Breast epithelium (tissue), 4 donors: ENCODE measurements around the gene PLCXD3. TPM values are rescaled to one million over a fixed set of nuclear protein-coding genes. Genes with fewer than 3 reads are reported as not detected.

Source experiments
- DNase-seq, 2 donors: peaks; one replicate each; pipeline ENCODE4 v3.0.0-alpha.2; 2019; ENCODE audit warnings: low spot score in 2 of 2
- H3K27ac ChIP-seq, 2 donors: fragments of 200-600 bp; sonication (generic) in 1 of 2; one replicate each; pipeline ENCODE4 v1.5.1; 2016 to 2019; ENCODE audit warnings: mild to moderate bottlenecking in 1 of 2
- H3K27me3 ChIP-seq, 2 donors: fragments of 200-600 bp; sonication (generic) in 1 of 2; one replicate each; pipeline versions ENCODE4 v1.5.1 to v1.6.0; 2017 to 2019; ENCODE audit warnings: control low read depth in 1 of 2, mild to moderate bottlenecking in 1 of 2
- H3K36me3 ChIP-seq: fragments of 200-600 bp; one replicate; pipeline ENCODE4 v1.5.1; 2019
- H3K4me1 ChIP-seq, 2 donors: fragments of 200-600 bp; sonication (generic); one replicate each; pipeline ENCODE4 v1.5.1; 2016 to 2019; ENCODE audit warnings: control low read depth in 1 of 2
- H3K4me3 ChIP-seq, 3 donors: fragments of 200-600 bp; sonication (generic); 1 replicate in 2 of 3; 2 replicates in 1 of 3; pipeline ENCODE4 v1.5.1; 2016 to 2019; ENCODE audit warnings: mild to moderate bottlenecking in 3 of 3, moderate library complexity in 2 of 3
- H3K9me3 ChIP-seq, 2 donors: fragments of 200-600 bp; sonication (generic) in 1 of 2; one replicate each; pipeline ENCODE4 v1.5.1; 2016 to 2019; ENCODE audit warnings: control low read depth in 1 of 2
- CTCF ChIP-seq, 3 donors: fragments of 450-650 bp; IDR thresholded peaks; one replicate each; pipeline ENCODE4 v1.5.1; 2016 to 2017; ENCODE audit warnings: antibody characterized with exemption in 3 of 3, mild to moderate bottlenecking in 3 of 3, moderate library complexity in 3 of 3
- POLR2A ChIP-seq: fragments of 450-650 bp; IDR thresholded peaks from one replicate; pipeline ENCODE4 v1.6.1; 2016; ENCODE audit warnings: antibody characterized with exemption, mild to moderate bottlenecking, moderate library complexity
- POLR2AphosphoS5 ChIP-seq, 3 donors: sonication (generic); formaldehyde crosslinking; IDR thresholded peaks; one replicate each; pipeline ENCODE4 v1.6.1; 2017; ENCODE audit warnings: antibody characterized with exemption in 3 of 3
- intact Hi-C: fragments of 100-400 bp; cut with DNase I; formaldehyde crosslinking; loops from one replicate; pipeline ENCODE4 v1.15.1; 2023; ENCODE audit warnings: low total_unique reads
- total RNA-seq, 3 donors: library from RNA; depleted of rRNA; stranded (reverse); fragments of >200 nt; gene quantifications; one replicate each; pipeline ENCODE4 v1.1.0, GENCODE V29; 2016

The PLCXD3 gene
- total RNA-seq, 3 donors from 2014 or later: 2.0 to 6.6 (median 3.8) TPM

DNA sequence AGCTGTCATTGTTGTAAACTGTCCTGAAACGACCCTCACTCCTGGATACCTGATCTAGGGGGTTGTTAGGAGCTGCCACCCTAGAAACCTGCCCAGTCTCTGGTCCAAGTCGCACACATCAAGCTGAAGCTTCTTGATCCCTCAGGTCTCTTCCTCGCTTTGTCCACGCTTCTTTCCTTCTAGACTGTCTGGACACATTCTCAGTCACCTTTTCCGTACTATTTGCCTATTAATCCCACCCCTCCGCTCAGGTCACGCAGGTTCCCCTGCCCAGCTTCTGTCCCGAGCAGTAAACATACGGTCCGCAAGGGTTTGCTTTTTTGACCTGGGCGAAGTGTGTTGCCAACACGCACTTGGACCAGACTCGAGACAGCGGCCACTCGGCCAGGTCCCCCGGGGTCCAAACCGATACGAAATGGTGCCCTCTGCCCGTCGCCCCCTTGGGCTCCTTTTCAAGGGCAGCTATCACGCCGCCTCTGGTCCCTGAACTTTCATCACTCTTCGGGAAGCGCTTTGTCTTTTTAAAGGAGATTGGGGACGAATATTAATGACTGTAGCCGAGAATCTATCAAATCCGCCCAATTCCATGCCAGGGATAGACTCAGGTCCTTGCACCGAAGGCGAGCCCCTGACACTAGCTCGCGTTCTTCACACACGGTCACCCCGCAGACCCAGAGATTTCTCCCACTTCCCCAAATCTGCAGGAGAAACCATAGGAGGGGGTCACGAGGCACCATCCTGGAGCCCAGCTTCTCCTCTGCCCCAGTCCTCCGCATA lies 814 bp downstream of the PLCXD3 start:
- TF ChIP-seq POLR2AphosphoS5 (IDR thresholded peaks at IDR 0.05) (no peak), POLR2A (no peak), CTCF (IDR thresholded peaks at IDR 0.05) (no peak)

DNA sequence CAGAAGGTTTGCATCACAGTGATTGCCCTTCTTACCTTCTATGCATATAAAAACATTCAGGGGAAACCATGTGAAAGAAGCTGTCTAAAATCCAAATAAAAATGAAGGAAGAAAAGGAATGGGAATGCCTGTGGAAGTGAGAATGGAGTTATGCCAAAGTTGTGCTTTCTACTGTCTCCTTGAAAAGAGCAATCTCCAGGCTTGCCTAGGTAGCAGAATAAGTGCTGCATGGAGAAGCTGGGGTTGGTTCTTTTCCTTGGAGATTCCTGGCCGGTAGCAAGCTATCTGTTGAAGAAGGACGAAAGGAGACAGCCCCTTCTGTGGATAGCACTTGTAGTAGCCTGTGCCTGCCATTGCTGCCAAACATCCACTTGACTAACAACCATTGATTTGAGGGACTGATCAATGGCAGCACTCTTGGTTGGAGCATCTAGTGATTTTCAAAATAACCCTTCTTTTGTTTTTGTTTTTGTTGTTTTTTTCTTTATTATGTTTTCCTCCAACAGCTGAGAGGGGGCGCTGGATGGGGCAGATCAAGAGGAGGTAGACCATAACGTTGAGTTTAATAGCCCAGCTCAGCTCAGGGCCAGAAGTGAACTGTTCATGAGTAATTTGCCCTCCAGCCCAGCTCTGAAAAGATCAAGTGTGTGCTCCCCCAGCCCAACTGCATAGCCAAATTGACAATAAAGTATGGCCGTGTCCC lies 1.6 kb downstream of the PLCXD3 start:
- DNase-seq: no peak
- H3K27ac ChIP-seq: no peak overlapping the region
- H3K4me1 ChIP-seq: no peaks in the 10 kb centered on the region
- H3K36me3 ChIP-seq: no peaks in the 10 kb centered on the region
- no peak for TF ChIP-seq POLR2A
- TF ChIP-seq CTCF (IDR thresholded peaks at IDR 0.05): no peak
- no peak for TF ChIP-seq POLR2AphosphoS5 (IDR thresholded peaks at IDR 0.05)
- intact Hi-C loops: no loop called here
- peak overlapping the region in 1 of 3 donors; percentile 47 for H3K4me3 ChIP-seq
- H3K9me3 ChIP-seq: no peaks in the 10 kb centered on the region
- peaks cover 0 to 31% of the 10 kb centered on the region in 2 donors for H3K27me3 ChIP-seq

More for the DNA sequence above, 814 bp downstream of the PLCXD3 start:
- Histone ChIP-seq H3K27ac (peak overlapping the region in 1 of 2 donors; percentile 5), H3K4me1 (no peaks in the 10 kb centered on the region), H3K36me3 (no peaks in the 10 kb centered on the region), H3K4me3 (peak overlapping the region; percentile 42 to 66 (median 47)), H3K27me3 (peaks cover 0 to 31% of the 10 kb centered on the region in 2 donors), H3K9me3 (no peaks in the 10 kb centered on the region)
- DNase-seq: no peak
- intact Hi-C loops: no loop called here

DNA sequence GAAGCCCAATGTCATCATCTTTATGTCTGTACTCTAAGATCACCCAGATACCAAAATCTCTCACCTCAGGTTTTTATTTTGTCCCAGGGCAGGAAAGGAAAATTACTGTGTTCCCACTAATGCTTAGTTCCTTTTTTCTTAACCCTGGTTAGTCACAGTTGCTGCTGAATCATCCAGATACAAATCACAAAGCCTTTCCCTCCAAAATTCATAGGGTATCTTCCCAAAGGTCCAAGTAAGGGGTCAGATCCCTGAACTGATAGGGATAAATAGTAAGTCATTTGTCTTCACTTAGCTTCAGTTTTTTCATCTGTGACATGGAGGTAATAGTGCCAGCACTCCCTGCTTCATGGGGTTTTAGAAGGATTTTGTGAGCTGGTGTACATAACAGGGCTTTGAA lies 2.2 kb downstream of the PLCXD3 start:
- intact Hi-C loops: no loop called here
- Histone ChIP-seq H3K36me3 (no peaks in the 10 kb centered on the region), H3K4me3 (no peak overlapping the region), H3K9me3 (no peaks in the 10 kb centered on the region), H3K27ac (no peak overlapping the region), H3K4me1 (no peaks in the 10 kb centered on the region), H3K27me3 (peaks cover 0 to 31% of the 10 kb centered on the region in 2 donors)
- TF ChIP-seq CTCF (IDR thresholded peaks at IDR 0.05) (no peak), POLR2AphosphoS5 (IDR thresholded peaks at IDR 0.05) (no peak), POLR2A (no peak)
- DNase-seq: no peak

- TF ChIP-seq CTCF (IDR thresholded peaks at IDR 0.05) (no peak), POLR2A (no peak), POLR2AphosphoS5 (IDR thresholded peaks at IDR 0.05) (no peak)
- intact Hi-C loops: no loop called here
- Histone ChIP-seq H3K9me3 (no peaks in the 10 kb centered on the region), H3K36me3 (no peaks in the 10 kb centered on the region), H3K4me3 (peak overlapping the region in 1 of 3 donors; percentile 1), H3K27me3 (peaks cover 0 to 31% of the 10 kb centered on the region in 2 donors), H3K27ac (no peak overlapping the region), H3K4me1 (no peaks in the 10 kb centered on the region)
- no peak for DNase-seq
Measured at GRCh38 chr5:41507501-41507900, 2.9 kb downstream of the PLCXD3 start.

DNA sequence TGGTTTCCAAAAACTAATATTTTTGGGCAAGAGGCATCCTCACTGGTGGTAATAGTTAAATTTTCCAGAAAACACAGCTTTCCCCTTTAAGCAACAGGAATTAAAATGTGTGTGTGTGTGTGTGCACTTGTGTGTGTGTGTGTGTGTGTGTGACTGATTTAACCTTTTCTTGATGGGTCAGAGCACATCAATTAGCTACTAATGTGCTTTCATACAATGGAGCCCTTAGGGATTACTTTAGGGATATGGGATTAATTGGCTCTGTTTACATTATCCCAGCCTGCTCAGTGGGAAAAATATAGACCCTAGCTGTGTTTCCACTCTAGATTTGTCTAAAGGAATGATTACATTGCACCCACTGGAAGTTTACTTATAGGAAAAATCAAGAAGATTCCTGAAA lies 6.5 kb downstream of the PLCXD3 start:
- DNase-seq: no peak
- TF ChIP-seq POLR2AphosphoS5 (IDR thresholded peaks at IDR 0.05): no peak

More for the DNA sequence above, 6.5 kb downstream of the PLCXD3 start:
- Histone ChIP-seq H3K4me3 (no peak overlapping the region), H3K4me1 (no peaks in the 10 kb centered on the region), H3K27ac (no peak overlapping the region), H3K27me3 (peaks cover 0 to 2% of the 10 kb centered on the region in 2 donors), H3K9me3 (no peaks in the 10 kb centered on the region), H3K36me3 (no peaks in the 10 kb centered on the region)
- intact Hi-C loops: no loop called here
